Measurements from ENCODE around the gene SLC1A7.

The SLC1A7 gene

GRCh38 chr1:53160924-53161378 lies 18.5 kb upstream of the SLC1A7 start:
- DNase-seq (ENCODE audit: low spot score): no peak

DNA sequence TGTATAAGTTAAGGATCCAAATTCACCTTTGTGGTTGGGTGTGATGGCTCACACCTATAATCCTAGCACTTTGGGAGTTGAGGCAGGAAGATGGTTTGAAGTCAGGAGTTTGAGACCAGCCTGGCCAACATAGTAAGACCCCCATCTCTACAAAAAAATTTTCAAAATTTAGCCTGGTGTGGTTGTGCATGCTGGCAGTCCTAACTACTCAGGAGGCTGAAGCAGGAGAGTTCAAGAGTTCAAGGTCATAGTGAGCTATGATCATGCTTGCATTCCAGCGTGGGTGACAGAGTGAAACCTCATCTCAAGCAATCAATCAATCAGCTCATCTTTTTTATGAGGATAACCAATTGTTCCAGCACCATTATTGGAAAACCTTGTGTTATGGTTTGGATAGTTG lies 16.5 kb upstream of the SLC1A7 start:
- DNase-seq (ENCODE audit: low spot score): no peak

GRCh38 chr1:53156783-53157182 lies 14.3 kb upstream of the SLC1A7 start:
- DNase-seq (ENCODE audit: low spot score): no peak

- no peak for DNase-seq (ENCODE audit: low spot score)
Observed at GRCh38 chr1:53155945-53156344, 13.5 kb upstream of the SLC1A7 start.

- no peak for DNase-seq (ENCODE audit: low spot score)
Observed at GRCh38 chr1:53155534-53155933, 13.1 kb upstream of the SLC1A7 start.

DNA sequence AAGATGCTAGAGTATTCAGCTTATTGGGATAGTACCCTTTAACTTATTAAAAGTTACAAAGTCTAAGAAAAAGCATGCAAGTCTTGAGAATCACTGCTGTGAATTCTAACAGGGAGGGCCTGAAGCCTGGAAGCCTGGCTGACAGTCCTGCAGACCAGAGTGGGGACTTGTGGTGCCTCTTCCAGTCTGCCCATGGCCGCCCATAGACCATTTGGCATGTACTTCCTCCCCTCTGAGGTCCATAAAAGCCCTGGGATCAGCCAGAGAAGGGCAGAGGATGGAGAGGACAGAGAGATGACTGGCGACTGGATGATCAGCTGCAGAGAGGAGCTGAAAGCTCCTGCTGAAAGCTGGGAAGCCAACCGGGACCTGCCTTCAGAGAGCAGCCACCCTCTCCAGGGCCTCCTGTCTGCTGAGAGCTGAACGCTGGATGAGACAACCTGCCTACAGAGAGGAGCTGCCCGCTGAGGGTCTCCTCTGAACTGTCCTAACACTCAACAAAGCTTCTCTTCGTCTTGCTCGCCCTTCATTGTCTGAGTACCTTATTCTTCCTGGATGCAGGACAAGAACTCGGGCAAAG lies 12.5 kb upstream of the SLC1A7 start:
- DNase-seq (ENCODE audit: low spot score): no peak

GRCh38 chr1:53153752-53154151 lies 11.3 kb upstream of the SLC1A7 start:
- no peak for DNase-seq (ENCODE audit: low spot score)

GRCh38 chr1:53148123-53148522 lies 5.7 kb upstream of the SLC1A7 start:
- no peak for DNase-seq (ENCODE audit: low spot score)

DNA sequence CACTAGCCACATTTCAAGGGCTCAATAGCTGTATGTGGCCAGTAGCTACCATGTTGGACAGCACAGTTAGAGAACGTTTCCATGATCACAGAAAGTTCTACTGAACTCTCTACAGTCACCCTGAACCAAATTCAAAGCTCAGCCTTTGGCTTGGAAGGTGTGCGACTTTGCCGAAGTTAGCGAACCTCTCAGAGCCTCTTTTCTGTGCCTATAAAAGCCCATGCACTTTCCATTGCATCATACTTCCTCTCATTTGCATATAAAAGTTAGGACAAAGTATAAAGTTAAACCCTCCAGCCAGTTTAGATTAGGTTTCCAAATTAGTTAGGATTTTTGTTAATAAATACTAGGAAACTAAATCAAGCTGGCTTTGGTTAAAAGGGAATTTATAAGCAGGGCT lies 4.7 kb upstream of the SLC1A7 start:
- no peak for DNase-seq (ENCODE audit: low spot score)

- DNase-seq (ENCODE audit: low spot score): no peak
Observed at GRCh38 chr1:53145942-53146708, 3.7 kb upstream of the SLC1A7 start.

DNA sequence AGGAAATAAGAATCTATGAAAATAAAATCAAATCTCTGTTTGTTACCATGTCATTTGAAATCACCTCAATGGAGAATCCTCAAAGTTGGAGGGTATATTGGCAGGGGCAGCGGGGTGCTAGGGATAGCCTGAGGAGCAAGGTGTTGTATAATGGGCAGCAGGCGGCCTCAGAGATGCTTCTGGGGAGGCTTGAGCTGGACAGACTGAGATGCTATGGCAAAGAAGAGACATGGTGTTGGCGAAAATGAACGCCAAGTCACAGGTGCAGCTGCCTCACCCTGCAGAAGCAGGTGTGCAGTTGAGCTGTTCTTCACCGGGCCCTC lies 3.1 kb upstream of the SLC1A7 start:
- no peak for DNase-seq (ENCODE audit: low spot score)

GRCh38 chr1:53145051-53145600 lies 2.7 kb upstream of the SLC1A7 start:
- no peak for DNase-seq (ENCODE audit: low spot score)

DNA sequence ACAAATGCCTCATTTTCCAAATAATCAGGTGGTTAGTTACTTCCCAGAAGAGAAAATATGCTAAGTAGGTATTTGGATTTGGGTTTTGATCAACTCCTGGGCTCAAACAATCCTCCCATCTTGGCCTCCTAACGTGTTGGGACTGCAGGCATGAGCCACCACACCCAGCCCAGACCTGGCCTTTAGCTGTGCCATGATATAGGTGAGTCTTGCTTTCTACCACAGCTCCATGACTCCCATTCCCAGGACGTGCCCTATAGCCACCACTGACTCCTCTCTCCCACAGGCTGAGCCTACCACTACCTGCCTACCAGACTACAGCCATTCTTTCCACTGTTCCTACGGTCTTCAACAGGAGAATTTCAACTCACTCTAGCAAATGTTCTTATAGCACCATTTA lies 1.8 kb upstream of the SLC1A7 start:
- DNase-seq (ENCODE audit: low spot score): no peak

DNA sequence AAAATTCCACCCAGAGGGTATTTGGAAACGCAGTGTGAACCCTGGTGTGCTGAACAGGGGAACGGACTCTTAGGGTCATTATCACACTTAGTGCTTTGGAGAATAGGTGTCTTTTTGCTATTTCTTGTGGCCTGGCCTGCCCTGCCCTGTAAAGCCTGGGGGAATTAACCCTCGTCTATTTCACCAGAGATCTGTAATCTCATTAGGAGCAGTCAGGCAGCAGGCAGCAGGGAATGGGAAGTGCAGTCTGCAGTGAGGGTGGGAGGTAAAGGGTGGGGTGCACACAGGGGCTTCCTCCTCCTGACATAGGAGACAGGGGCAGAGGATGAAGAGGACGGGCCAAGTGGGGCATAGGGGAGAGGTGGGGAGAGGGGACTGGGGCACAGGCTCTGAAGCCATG lies 1.1 kb upstream of the SLC1A7 start:
- no peak for DNase-seq (ENCODE audit: low spot score)

DNA sequence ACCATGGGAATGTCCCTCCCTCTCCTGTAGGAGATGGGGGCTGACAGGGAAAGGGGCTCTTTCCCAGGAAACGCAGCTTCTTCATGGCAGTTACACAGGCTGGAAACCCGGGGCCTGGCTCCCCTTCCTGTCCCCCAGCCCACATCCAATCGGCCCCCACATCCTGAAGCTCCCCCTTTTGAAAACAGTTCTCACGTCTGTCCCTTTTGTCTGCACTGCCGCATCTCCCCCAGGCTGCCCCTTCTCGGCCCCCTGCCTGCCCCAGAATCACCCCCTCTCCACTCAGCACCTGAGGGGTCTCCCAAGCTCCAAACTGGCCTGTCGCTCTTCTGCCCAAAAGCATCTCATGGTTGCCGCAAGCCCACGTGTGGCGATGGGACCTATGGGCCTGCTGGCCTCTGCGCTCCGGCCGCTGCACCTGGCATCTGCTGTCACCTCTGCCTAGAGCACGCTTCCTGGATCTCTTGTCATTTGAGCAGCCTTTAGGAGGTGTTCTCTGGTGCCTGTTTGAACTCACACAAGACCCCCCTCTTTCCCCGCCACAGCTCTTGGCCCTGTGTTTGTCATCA lies 867 bp downstream of the SLC1A7 start:
- DNase-seq (ENCODE audit: low spot score): no peak

- no peak for DNase-seq (ENCODE audit: low spot score)
Observed at GRCh38 chr1:53140451-53140850, 2.0 kb downstream of the SLC1A7 start.

DNA sequence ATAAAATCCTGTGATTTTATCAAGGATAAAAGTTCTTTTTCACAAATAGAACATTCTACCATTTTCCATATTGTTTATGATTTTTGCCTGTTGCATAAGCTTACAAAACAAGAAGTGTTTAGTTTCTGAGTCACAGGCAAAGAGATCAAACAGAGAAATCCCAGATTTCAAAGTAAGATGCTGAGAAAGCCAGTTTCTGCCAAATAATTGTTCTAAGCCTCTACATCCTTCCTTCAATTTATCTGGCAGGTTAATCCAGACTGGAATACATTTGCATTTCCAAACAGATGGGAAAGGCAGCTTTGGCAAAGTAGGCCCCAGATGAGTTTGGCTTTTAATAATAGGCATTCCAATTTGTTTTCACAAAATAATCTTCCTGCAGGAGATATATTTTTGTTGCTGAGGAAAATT lies 2.5 kb downstream of the SLC1A7 start:
- peak; percentile 16 for DNase-seq (ENCODE audit: low spot score)

- DNase-seq (ENCODE audit: low spot score): no peak
Observed at GRCh38 chr1:53138991-53139884, 3.2 kb downstream of the SLC1A7 start.

DNA sequence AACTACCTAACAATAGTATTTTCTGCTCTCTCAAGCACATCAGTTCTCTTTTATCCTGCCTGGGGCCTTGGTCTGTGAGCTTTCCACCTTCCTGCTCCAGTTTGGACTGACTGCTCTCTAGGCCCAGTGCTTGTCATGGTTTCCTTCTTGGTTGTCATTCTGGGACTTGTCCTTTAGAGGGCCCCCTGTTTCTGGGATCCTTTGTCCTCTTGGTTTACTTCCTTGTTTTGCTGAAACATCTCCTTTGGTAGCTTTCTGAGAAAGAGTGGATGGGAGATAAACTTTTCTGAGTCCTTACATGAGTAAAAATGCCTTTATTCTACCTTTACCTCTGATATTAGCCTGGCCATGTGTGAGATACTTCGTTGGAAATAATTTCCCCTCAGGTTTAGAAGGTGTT lies 4.7 kb downstream of the SLC1A7 start:
- DNase-seq (ENCODE audit: low spot score): no peak

- DNase-seq (ENCODE audit: low spot score): no peak
Observed at GRCh38 chr1:53135735-53136114, 6.7 kb downstream of the SLC1A7 start.

GRCh38 chr1:53134961-53135734 lies 7.3 kb downstream of the SLC1A7 start:
- DNase-seq (ENCODE audit: low spot score): no peak

DNA sequence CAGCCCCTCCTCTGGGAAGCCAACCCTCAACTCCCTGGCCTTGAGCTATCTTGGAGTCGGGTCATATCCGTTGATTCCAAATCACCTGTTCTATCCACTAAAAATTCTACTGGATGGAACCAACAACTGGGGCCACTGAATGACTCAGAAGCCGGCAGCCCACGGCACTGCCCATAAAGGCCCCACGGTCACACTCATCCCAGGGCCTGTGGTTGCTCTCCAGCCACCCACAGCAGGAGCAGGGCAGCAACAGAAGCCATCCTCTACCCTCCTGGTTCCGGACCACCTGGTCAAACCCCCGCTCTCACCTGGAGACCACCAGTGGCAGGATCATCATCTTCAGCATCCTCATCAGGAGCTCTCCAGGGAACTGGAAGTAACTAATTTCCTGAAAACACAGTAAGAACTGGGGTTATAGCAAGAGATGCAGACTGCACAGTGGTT lies 8.4 kb downstream of the SLC1A7 start:
- no peak for DNase-seq (ENCODE audit: low spot score)

All from pons (tissue), 1 donor.